ENCODE results near the gene RFX2.

Gene RFX2

DNA sequence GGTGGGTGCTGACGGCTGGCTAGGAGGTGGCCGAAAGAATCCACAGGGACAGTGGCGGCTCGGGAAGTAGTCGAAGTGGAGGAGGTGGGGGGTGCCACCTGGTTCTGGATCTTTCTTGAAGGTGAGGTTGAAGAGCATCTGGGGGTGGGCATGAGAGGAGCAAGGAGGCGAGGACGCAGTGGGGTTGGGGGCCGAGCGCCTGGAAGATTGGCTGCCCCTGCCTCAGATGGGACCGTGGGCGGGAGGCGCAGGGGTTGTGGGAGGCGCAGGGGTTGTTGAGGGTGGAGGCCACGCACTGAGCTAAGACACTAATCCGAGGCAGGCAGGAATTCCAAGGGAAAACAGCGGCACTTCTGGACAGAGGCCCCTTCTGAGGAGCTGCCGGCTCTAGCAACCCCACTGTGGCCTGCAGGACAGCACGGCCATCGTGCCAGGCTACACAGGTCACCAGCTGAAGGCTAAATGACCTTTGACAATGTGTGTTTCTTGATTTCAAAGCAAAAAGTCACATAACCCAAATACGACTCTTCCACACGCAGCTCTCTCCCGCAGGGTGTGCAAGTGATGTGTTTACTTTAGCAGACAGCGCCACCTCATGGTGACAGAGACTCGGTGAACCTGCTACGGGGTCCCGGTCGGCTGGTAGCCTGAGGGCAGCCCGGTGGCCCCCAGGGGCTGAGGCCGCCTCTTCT, 88.3 kb downstream of the RFX2 start:
- H3K9me3 Mint-ChIP-seq: no peaks in the 10 kb centered on the region
- H3K27ac Mint-ChIP-seq: no peak overlapping the region
- H3K27me3 Mint-ChIP-seq: peaks cover 4% of the 10 kb centered on the region
- H3K4me3 Mint-ChIP-seq: no peak overlapping the region
- no peaks in the 10 kb centered on the region for H3K4me1 Mint-ChIP-seq (ENCODE audit: low read depth)
- peaks cover 26% of the 10 kb centered on the region for H3K36me3 Mint-ChIP-seq (ENCODE audit: low read depth)
- intact Hi-C loops (cut with micrococcal nuclease): loop anchor here (2.0 kb wide), 2 partner anchors 35 to 217 kb away; partner anchors contain the start of gene NRTN

DNA sequence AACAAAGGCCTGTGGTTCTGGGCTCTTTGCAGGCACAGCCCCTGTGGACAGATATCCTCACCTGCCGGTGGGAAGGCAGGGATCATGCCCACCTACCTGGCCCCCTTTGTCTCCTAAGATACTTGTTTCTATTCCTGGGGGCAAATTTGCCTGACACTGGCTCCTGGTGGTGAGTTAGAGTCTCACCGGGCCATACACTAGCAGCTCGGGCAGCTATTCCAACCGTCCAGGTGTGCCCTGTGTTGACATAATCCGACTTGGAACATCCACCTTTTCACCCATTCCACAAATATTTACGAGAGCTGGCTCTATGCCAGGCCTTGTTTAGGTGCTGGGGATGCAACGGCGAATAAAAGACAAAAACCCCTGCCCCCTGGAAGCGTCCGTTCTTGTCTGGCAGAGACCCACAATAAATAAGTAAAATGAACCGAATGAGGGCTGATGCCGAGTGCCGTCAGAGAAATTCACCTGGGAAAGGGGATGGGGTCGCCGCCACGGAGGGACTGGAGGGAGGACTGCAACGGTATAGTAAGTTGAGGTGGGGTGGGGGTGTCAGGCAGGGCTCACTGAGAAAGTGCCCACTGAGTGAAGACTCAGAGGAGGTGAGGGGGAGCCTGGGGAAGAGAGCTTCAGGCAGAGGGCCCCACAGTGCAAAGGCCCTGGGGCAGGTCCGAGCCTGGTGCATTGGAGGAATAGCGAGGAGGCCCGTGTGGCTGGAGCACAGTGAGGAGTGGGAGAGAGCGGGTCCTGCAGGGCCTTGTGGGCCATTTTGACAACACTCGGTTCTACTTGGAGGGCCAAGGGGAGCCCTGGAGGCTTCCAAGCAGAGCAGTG, 89.1 kb downstream of the RFX2 start:
- no peak overlapping the region for H3K4me3 Mint-ChIP-seq
- intact Hi-C loops (cut with micrococcal nuclease): no loop called here
- no peaks in the 10 kb centered on the region for H3K4me1 Mint-ChIP-seq (ENCODE audit: low read depth)
- H3K36me3 Mint-ChIP-seq (ENCODE audit: low read depth): peaks cover 18% of the 10 kb centered on the region
- H3K27me3 Mint-ChIP-seq: peaks cover 4% of the 10 kb centered on the region
- no peak overlapping the region for H3K27ac Mint-ChIP-seq
- H3K9me3 Mint-ChIP-seq: no peaks in the 10 kb centered on the region

DNA sequence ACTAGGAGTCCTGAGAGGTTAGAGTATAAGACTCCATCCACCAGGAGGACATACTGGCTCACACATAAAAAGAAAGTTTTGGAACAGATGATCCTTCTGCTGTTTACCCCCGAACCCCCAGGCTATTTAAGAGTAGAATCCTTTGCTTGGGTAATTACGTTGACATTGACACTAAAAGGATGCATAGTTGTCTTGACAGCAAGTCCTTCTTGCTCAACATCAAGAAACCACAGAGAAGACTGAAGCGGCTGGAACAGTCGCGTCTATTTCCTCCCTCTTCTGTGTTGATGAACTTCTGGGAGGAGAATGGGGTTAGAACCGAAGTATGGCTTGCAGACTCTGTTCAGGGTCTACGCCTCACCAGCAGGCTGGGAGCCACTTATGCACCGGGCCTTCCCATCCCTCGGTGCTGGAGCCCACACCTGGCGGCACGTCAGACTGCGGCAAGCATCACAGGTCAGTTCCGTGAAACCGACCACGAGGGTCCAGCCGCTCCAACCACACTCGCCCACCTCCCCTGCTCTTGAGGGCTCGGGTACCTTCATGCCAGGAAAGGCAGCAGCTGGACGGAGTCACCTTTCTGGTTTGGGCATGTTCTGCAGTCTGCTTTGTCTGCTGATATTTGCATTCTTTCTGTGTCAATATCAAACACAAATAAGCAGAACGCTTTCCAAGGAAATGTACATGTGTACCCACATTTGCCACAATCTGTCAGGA, 90.0 kb downstream of the RFX2 start:
- H3K9me3 Mint-ChIP-seq: no peaks in the 10 kb centered on the region
- no peak overlapping the region for H3K4me3 Mint-ChIP-seq
- intact Hi-C loops (cut with micrococcal nuclease): no loop called here
- H3K27me3 Mint-ChIP-seq: peaks cover 4% of the 10 kb centered on the region
- no peak overlapping the region for H3K27ac Mint-ChIP-seq
- H3K36me3 Mint-ChIP-seq (ENCODE audit: low read depth): peaks cover 14% of the 10 kb centered on the region
- H3K4me1 Mint-ChIP-seq (ENCODE audit: low read depth): no peaks in the 10 kb centered on the region

GRCh38 chr19:6018786-6019185, 91.5 kb downstream of the RFX2 start:
- no peaks in the 10 kb centered on the region for H3K4me1 Mint-ChIP-seq (ENCODE audit: low read depth)
- no peak overlapping the region for H3K4me3 Mint-ChIP-seq
- H3K27ac Mint-ChIP-seq: no peak overlapping the region
- H3K27me3 Mint-ChIP-seq: peaks cover 4% of the 10 kb centered on the region
- intact Hi-C loops (cut with micrococcal nuclease): no loop called here
- H3K36me3 Mint-ChIP-seq (ENCODE audit: low read depth): no peaks in the 10 kb centered on the region
- H3K9me3 Mint-ChIP-seq: no peaks in the 10 kb centered on the region

DNA sequence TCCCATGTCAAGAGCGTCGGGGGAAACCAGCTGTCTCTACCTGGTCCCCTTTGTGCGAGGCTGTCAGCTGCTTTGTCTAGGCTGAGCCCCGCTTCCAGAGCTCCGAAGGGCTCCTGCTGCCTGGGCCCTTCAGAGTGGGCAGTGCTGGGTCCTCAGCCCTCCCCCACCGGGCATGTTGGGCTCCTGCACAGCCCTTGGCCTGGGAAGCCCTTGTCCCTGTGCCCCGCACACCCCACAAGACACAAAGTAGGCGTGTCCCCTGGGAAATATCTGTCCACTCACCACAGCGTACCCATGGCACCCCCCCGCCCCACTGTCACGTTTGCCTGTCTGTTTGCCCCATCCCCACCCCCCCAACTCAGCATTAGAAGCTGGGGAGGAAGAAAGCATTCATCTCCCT, 92.7 kb downstream of the RFX2 start:
- no peak overlapping the region for H3K27ac Mint-ChIP-seq
- H3K36me3 Mint-ChIP-seq (ENCODE audit: low read depth): peaks cover 6% of the 10 kb centered on the region
- intact Hi-C loops (cut with micrococcal nuclease): no loop called here
- no peak overlapping the region for H3K4me3 Mint-ChIP-seq
- H3K4me1 Mint-ChIP-seq (ENCODE audit: low read depth): no peaks in the 10 kb centered on the region
- peaks cover 3% of the 10 kb centered on the region for H3K27me3 Mint-ChIP-seq
- no peaks in the 10 kb centered on the region for H3K9me3 Mint-ChIP-seq

GRCh38 chr19:6015841-6016545, 94.3 kb downstream of the RFX2 start:
- no peaks in the 10 kb centered on the region for H3K9me3 Mint-ChIP-seq
- H3K36me3 Mint-ChIP-seq (ENCODE audit: low read depth): peaks cover 14% of the 10 kb centered on the region
- no peak overlapping the region for H3K4me3 Mint-ChIP-seq
- H3K27me3 Mint-ChIP-seq: no peaks in the 10 kb centered on the region
- no peaks in the 10 kb centered on the region for H3K4me1 Mint-ChIP-seq (ENCODE audit: low read depth)
- no peak overlapping the region for H3K27ac Mint-ChIP-seq
- intact Hi-C loops (cut with micrococcal nuclease): no loop called here

- Mint-ChIP-seq H3K36me3 (ENCODE audit: low read depth) (peaks cover 21% of the 10 kb centered on the region), H3K4me3 (no peak overlapping the region)
Measured at GRCh38 chr19:6014551-6015135, 95.7 kb downstream of the RFX2 start.

DNA sequence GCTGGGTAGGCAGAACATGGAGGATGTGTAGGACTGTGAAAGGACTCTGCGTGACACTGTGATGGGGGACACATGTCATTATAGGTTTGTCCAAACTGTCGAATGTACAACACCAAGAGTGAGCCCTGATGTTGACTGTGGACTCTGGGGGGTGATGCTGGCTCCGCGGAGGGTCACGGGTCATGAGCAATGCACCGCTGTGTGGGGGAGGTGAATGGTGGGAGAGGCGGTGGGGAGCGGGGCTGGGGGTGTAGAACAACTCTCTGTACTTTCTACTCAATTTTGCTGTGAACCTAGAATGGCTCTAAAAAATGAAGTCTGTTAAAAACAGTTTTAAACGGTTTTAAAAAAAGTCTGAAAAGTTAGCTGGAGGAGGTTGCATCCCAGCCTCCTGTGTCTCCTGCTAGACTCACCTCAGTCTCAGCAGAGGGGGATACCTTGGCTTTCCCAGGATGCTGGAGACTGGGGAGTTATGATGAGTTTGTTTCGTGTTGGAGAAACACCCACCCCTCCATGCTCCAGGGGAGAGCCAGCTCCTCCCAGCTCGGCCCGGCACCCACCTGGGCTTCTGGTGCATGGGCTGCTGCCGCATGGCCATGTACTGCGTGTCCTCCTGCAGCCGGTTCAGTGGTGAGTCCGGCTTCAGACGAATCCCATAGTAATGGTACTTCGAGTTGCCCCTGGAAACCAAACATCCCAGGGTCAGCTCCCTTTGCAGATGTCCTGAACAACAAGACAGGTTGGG, 97.7 kb downstream of the RFX2 start:
- no peaks in the 10 kb centered on the region for H3K4me1 Mint-ChIP-seq (ENCODE audit: low read depth)
- H3K4me3 Mint-ChIP-seq: no peak overlapping the region
- H3K27ac Mint-ChIP-seq: no peak overlapping the region
- peaks cover 29% of the 10 kb centered on the region for H3K36me3 Mint-ChIP-seq (ENCODE audit: low read depth)
- no peaks in the 10 kb centered on the region for H3K9me3 Mint-ChIP-seq
- intact Hi-C loops (cut with micrococcal nuclease): no loop called here
- no peaks in the 10 kb centered on the region for H3K27me3 Mint-ChIP-seq

More at GRCh38 chr19:6014551-6015135, 95.7 kb downstream of the RFX2 start:
- intact Hi-C loops (cut with micrococcal nuclease): no loop called here
- Mint-ChIP-seq H3K27ac (no peak overlapping the region), H3K27me3 (no peaks in the 10 kb centered on the region), H3K9me3 (no peaks in the 10 kb centered on the region), H3K4me1 (ENCODE audit: low read depth) (no peaks in the 10 kb centered on the region)

DNA sequence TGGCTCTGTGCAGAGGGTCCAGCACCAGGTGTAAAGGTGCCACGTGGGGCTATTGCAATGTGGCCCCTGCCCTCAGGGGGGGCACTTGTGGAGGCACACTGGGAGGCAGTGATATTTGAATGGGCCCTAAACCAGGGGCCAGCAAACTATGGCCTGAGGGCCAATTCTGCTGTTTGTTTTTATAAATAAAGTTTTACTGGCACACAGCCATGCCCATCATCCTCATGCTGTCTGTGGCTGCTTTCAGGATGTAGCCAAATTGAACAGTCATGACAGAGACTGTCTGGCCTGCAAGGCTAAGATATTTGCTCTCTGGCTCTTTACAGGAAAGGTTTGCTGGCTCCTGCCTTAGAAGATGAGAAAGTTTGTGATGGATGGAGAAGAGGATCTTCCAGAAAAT, 98.5 kb downstream of the RFX2 start:
- H3K27me3 Mint-ChIP-seq: no peaks in the 10 kb centered on the region
- H3K9me3 Mint-ChIP-seq: no peaks in the 10 kb centered on the region
- H3K36me3 Mint-ChIP-seq (ENCODE audit: low read depth): peaks cover 37% of the 10 kb centered on the region
- H3K27ac Mint-ChIP-seq: no peak overlapping the region
- H3K4me3 Mint-ChIP-seq: no peak overlapping the region
- intact Hi-C loops (cut with micrococcal nuclease): no loop called here
- H3K4me1 Mint-ChIP-seq (ENCODE audit: low read depth): no peaks in the 10 kb centered on the region

DNA sequence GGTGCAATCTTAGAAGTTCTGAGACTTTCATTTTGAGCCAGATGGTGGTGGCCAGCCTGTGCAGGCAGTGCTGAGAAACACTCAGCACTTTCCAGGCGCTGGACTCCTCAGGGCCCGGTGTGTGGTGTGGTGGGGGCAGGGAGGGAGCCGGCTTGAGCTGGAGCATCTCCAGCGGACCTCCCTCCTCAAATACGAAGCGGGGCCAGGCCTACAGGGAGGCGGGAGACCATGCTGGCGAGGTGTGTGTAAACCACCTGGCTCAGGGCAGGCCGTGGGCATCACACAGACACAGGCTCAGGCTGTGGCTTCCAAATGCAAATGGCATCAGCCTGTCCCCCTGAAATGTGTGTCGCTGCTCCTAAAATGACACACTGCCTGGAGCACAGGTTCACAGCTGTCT, 99.1 kb downstream of the RFX2 start:
- intact Hi-C loops (cut with micrococcal nuclease): no loop called here
- no peaks in the 10 kb centered on the region for H3K4me1 Mint-ChIP-seq (ENCODE audit: low read depth)
- H3K36me3 Mint-ChIP-seq (ENCODE audit: low read depth): peaks cover 41% of the 10 kb centered on the region
- H3K27ac Mint-ChIP-seq: no peak overlapping the region
- no peak overlapping the region for H3K4me3 Mint-ChIP-seq
- H3K27me3 Mint-ChIP-seq: no peaks in the 10 kb centered on the region
- H3K9me3 Mint-ChIP-seq: no peaks in the 10 kb centered on the region

DNA sequence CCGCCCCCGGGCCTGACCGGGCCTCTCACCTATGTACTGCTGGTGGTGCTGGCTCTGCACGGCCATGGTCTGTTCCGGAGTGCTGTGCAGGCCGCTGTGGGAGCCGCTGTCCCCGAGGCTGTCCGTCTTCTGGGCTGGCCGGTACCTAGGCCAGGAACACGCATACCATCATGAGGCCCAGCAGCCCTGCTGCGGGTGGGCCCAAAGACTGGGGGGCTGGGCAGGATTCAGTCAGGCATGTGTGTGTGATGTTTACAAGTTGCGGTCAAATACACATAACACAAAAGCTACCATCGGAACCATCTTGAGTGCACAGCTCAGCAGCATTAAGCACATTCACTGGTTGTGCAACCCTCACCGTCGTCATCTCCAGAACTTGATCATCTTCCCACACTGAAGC, 100.2 kb downstream of the RFX2 start:
- intact Hi-C loops (cut with micrococcal nuclease): no loop called here
- Mint-ChIP-seq H3K9me3 (no peaks in the 10 kb centered on the region), H3K4me1 (ENCODE audit: low read depth) (no peaks in the 10 kb centered on the region), H3K36me3 (ENCODE audit: low read depth) (peaks cover 48% of the 10 kb centered on the region), H3K27ac (no peak overlapping the region), H3K4me3 (no peak overlapping the region), H3K27me3 (no peaks in the 10 kb centered on the region)

GRCh38 chr19:6007866-6008265, 102.4 kb downstream of the RFX2 start:
- H3K27ac Mint-ChIP-seq: no peak overlapping the region

GRCh38 chr19:6006896-6007295, 103.4 kb downstream of the RFX2 start:
- Mint-ChIP-seq H3K9me3 (no peaks in the 10 kb centered on the region), H3K27ac (no peak overlapping the region), H3K4me3 (no peak overlapping the region), H3K27me3 (no peaks in the 10 kb centered on the region), H3K4me1 (ENCODE audit: low read depth) (no peaks in the 10 kb centered on the region), H3K36me3 (ENCODE audit: low read depth) (peaks cover 60% of the 10 kb centered on the region)
- intact Hi-C loops (cut with micrococcal nuclease): no loop called here

More at GRCh38 chr19:6007866-6008265, 102.4 kb downstream of the RFX2 start:
- H3K4me1 Mint-ChIP-seq (ENCODE audit: low read depth): no peaks in the 10 kb centered on the region
- H3K4me3 Mint-ChIP-seq: no peak overlapping the region
- intact Hi-C loops (cut with micrococcal nuclease): no loop called here
- H3K36me3 Mint-ChIP-seq (ENCODE audit: low read depth): peaks cover 60% of the 10 kb centered on the region
- no peaks in the 10 kb centered on the region for H3K27me3 Mint-ChIP-seq
- H3K9me3 Mint-ChIP-seq: no peaks in the 10 kb centered on the region

Data from dendritic cell treated with granulocyte-macrophage colony-stimulating factor and Interleukin-4, amounts not matched to agents 40 ng/mL and 50 ng/mL, for 4 days (primary cell).